Activated naive CD8-positive, alpha-beta T cell treated with anti-CD3 and anti-CD28 coated beads for 36 hours (primary cell): ENCODE measurements around the gene LRIF1. TPM values are rescaled to one million over a fixed set of nuclear protein-coding genes. Genes with fewer than 3 reads are reported as not detected.
"Not testable (repeated sequence)": the region's sequence is repeated elsewhere in the genome, so short reads cannot be mapped to it uniquely, and the experiment has no call there.

Experiments used
- DNase-seq: peaks from one replicate; pipeline ENCODE4 v3.0.0; 2021
- H3K27ac Mint-ChIP-seq: one replicate; pipeline ENCODE4 v1.8.0; 2022; ENCODE audit warnings: mild to moderate bottlenecking, moderate library complexity, mixed read lengths
- H3K27me3 Mint-ChIP-seq: one replicate; pipeline ENCODE4 v1.8.0; 2022; ENCODE audit warnings: mild to moderate bottlenecking, mixed read lengths
- H3K36me3 Mint-ChIP-seq: one replicate; pipeline ENCODE4 v1.8.0; 2021; ENCODE audit warnings: mild to moderate bottlenecking, mixed read lengths
- H3K4me1 Mint-ChIP-seq: one replicate; pipeline ENCODE4 v1.8.0; 2021; ENCODE audit warnings: mixed read lengths
- H3K4me3 Mint-ChIP-seq: one replicate; pipeline ENCODE4 v1.8.0; 2022; ENCODE audit warnings: mild to moderate bottlenecking, moderate library complexity, mixed read lengths
- H3K9me3 Mint-ChIP-seq: one replicate; pipeline ENCODE4 v1.8.0; 2022; ENCODE audit warnings: mixed read lengths
- total RNA-seq, 2 experiments: library from RNA; stranded (reverse); gene quantifications; one replicate each; pipeline ENCODE4 v1.2.3, GENCODE V29; 2021

Gene LRIF1
- total RNA-seq, 2 experiments from 2014 or later, result 14.6 TPM

DNA sequence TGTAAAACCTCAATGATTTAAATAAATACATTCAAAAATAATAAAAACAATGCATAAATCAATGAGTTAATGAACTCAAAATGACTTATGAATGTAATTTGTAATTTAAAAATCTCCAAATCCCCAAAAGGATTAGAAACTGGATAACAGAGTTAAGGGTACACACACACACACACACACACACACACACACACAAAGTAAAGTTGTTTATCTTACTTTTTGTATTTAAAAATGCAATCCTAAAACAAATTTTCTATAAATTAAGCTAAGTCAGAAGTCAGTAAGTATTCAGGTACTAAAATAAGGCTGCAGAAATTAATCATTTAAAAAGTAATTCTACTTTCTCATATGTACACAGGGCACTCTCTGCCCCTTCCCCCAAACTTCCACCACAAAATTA lies 1.8 kb downstream of the LRIF1 start:
- no peak for DNase-seq
- peaks cover 26% of the 10 kb centered on the region for H3K9me3 Mint-ChIP-seq
- H3K4me3 Mint-ChIP-seq, result peak overlapping the region; percentile 42
- H3K27ac Mint-ChIP-seq, result no peak overlapping the region
- peaks cover 27% of the 10 kb centered on the region for H3K4me1 Mint-ChIP-seq
- H3K27me3 Mint-ChIP-seq, result no peaks in the 10 kb centered on the region
- peaks cover 50% of the 10 kb centered on the region for H3K36me3 Mint-ChIP-seq

DNA sequence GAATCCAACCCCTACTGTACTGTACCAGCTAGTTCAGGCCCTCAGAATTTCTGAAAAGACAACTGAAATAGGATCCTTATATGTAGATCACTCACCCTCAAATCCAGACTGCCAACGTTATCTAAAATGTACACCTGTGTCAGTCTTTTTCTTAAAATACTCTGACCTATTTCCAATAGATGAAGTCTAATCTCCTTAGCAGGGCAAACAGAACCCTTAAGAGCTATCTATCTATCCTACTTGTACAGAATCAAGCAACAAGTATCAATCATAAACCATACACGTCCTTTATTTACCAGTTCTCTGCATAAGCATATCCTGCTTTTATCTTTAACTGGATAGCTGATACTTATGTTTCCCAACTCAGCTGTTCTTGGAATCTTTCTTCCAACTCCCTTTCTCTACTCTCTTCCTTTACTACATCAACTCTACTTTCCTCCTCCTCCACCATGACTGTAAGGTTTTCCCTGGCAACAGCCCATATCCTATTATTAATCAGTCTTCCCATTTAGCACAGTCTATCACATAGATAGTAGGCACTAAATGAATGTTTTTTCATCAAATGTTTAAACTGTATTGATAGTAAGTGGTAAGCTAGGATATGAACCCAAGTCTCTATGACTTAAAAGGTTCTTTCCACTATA lies 2.8 kb downstream of the LRIF1 start:
- H3K4me3 Mint-ChIP-seq, result no peak overlapping the region
- H3K27me3 Mint-ChIP-seq, result no peaks in the 10 kb centered on the region
- peaks cover 25% of the 10 kb centered on the region for H3K9me3 Mint-ChIP-seq
- H3K4me1 Mint-ChIP-seq, result peaks cover 27% of the 10 kb centered on the region
- H3K27ac Mint-ChIP-seq, result no peak overlapping the region
- DNase-seq, result no peak
- H3K36me3 Mint-ChIP-seq, result peaks cover 49% of the 10 kb centered on the region

DNA sequence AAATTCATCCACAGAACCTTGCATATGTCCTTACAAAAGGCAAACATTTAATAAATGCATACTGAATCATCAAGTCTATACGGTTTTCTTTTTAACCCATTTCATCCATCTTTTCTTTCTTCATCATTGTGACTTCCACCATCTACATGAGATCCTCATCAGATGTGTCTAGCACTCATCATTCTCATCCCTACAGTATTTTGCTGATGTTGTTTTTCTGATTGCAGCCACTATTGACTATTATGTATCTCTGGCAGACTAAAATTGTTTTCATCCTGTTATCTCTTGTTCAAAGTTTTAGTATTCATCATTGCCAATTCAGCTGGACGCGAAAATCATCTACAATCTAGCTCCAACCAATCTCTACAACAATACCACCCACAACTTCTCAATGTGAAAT lies 5.9 kb downstream of the LRIF1 start:
- no peaks in the 10 kb centered on the region for H3K27me3 Mint-ChIP-seq
- H3K27ac Mint-ChIP-seq, result no peak overlapping the region

DNA sequence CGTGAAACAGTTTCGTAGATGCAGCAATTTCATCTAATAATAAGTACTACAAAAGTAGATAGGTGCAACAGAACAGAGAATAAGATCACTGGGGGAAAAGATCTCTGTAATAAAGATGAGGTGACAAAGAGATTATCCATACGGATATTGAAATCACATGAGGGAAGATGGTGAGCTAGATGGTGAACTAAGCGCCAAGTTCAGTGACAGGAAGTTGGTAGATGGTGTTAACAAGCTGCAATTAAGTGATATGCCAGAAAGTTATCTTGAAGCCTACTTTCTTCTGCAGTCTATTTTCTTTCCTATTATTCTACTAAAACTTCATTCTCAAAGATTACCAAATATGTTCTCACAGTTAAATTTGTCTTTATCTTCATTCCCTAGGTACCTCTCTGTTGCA lies 7.1 kb downstream of the LRIF1 start:
- peaks cover 44% of the 10 kb centered on the region for H3K36me3 Mint-ChIP-seq
- H3K9me3 Mint-ChIP-seq, result peaks cover 24% of the 10 kb centered on the region
- H3K4me1 Mint-ChIP-seq, result peaks cover 12% of the 10 kb centered on the region
- DNase-seq, result no peak
- H3K27ac Mint-ChIP-seq, result no peak overlapping the region
- no peaks in the 10 kb centered on the region for H3K27me3 Mint-ChIP-seq
- no peak overlapping the region for H3K4me3 Mint-ChIP-seq

More for the DNA sequence above, 5.9 kb downstream of the LRIF1 start:
- Mint-ChIP-seq H3K36me3 (peaks cover 43% of the 10 kb centered on the region), H3K4me1 (peaks cover 13% of the 10 kb centered on the region), H3K9me3 (peaks cover 20% of the 10 kb centered on the region), H3K4me3 (no peak overlapping the region)
- no peak for DNase-seq

- no peaks in the 10 kb centered on the region for H3K27me3 Mint-ChIP-seq
- peaks cover 3% of the 10 kb centered on the region for H3K4me1 Mint-ChIP-seq
- no peak overlapping the region for H3K4me3 Mint-ChIP-seq
- peaks cover 55% of the 10 kb centered on the region for H3K36me3 Mint-ChIP-seq
- H3K27ac Mint-ChIP-seq, result no peak overlapping the region
- peaks cover 28% of the 10 kb centered on the region for H3K9me3 Mint-ChIP-seq
- DNase-seq, result no peak
Observed at GRCh38 chr1:110953031-110953430, 10.7 kb downstream of the LRIF1 start.

- Mint-ChIP-seq H3K9me3 (peaks cover 30% of the 10 kb centered on the region), H3K4me1 (peaks cover 3% of the 10 kb centered on the region), H3K4me3 (no peak overlapping the region), H3K36me3 (peaks cover 62% of the 10 kb centered on the region), H3K27me3 (no peaks in the 10 kb centered on the region), H3K27ac (no peak overlapping the region)
- DNase-seq, result no peak
Observed at GRCh38 chr1:110952031-110952430, 11.7 kb downstream of the LRIF1 start.

DNA sequence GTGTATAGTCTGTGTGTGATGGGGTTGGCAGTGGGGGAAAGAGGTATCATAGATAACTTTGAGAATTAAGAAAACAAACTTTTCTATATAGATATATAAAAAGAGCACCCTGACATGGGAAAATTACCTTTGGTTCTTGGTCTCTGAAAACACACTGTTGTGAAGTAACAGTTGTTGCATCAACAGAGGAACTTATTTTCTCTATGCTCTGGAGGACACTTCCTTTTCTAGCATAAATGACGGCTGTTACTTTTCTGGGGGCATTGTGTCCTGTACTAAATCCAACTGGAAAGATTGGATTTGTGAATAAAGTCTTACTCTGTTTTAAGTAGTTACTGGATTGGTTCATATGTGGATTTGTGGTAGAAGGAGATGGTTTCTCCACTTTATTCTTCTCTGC lies 12.6 kb downstream of the LRIF1 start:
- no peak for DNase-seq
- H3K27ac Mint-ChIP-seq, result no peak overlapping the region
- no peak overlapping the region for H3K4me3 Mint-ChIP-seq
- peaks cover 3% of the 10 kb centered on the region for H3K4me1 Mint-ChIP-seq
- H3K9me3 Mint-ChIP-seq, result peaks cover 32% of the 10 kb centered on the region
- no peaks in the 10 kb centered on the region for H3K27me3 Mint-ChIP-seq
- H3K36me3 Mint-ChIP-seq, result peaks cover 66% of the 10 kb centered on the region

DNA sequence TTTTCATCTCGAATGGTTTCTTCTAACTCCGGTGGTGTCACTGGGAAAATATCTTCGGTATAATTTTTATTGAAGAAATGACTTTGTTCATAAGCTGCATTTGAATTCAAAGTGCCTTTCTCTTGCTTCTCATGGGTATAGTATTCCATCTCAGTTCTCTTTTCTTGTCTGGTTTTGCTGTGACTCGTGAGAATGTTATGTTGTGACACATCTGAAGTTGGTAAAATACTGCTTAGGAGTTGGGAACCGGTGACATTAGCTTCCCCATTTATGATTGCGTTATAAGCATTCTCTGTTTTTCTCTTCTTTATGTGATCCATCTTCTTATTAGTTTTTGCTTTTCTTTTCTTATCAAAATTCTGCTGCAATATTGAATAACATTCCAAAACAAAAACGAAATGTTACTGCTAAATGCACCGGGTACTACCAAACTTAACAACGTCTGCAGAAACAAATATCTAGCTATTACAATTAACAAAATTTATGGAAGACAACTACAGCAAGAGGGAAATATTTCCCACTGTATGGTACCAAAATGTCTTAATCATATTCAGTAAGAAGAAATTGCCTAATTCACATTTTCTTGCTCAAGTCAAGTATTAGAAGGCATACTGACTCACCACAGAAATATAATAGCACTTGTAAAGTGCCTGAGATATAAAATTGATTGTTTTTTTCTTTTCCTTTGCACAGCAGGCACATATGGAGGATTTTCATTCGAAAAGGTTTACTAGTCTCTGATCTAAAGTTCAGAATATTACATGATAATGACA lies 15.5 kb downstream of the LRIF1 start:
- Mint-ChIP-seq H3K4me1 (peaks cover 3% of the 10 kb centered on the region), H3K27me3 (no peaks in the 10 kb centered on the region), H3K27ac (no peak overlapping the region), H3K36me3 (peaks cover 67% of the 10 kb centered on the region), H3K9me3 (peaks cover 26% of the 10 kb centered on the region), H3K4me3 (no peak overlapping the region)
- no peak for DNase-seq

DNA sequence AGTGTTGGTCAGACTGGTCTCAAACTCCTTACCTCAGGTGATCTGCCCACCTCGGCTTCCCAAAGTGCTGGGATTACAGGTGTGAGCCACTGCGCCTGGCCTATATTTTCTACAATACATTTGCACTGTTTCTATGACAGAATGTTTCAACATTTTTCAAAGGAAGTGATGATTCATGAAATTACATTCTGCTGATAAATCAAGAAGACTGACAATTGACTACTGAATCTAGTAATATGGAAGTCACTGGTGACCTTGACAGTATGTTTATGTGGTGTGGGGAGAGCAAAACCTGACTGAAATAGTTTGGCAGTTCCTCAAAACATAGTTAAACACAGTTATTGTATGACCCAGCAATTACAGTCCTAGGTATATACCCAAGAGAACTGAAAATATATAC lies 18.1 kb downstream of the LRIF1 start:
- DNase-seq, result no peak
- peaks cover 45% of the 10 kb centered on the region for H3K36me3 Mint-ChIP-seq
- H3K4me3 Mint-ChIP-seq, result no peak overlapping the region
- H3K27me3 Mint-ChIP-seq, result no peaks in the 10 kb centered on the region
- H3K9me3 Mint-ChIP-seq, result peaks cover 14% of the 10 kb centered on the region
- H3K27ac Mint-ChIP-seq, result no peak overlapping the region
- H3K4me1 Mint-ChIP-seq, result no peaks in the 10 kb centered on the region

GRCh38 chr1:110944806-110945205 lies 18.9 kb downstream of the LRIF1 start:
- H3K27ac Mint-ChIP-seq, result no peak overlapping the region
- peaks cover 37% of the 10 kb centered on the region for H3K36me3 Mint-ChIP-seq
- no peaks in the 10 kb centered on the region for H3K27me3 Mint-ChIP-seq
- H3K9me3 Mint-ChIP-seq, result peaks cover 11% of the 10 kb centered on the region
- H3K4me3 Mint-ChIP-seq, result no peak overlapping the region
- no peak for DNase-seq
- H3K4me1 Mint-ChIP-seq, result no peaks in the 10 kb centered on the region

DNA sequence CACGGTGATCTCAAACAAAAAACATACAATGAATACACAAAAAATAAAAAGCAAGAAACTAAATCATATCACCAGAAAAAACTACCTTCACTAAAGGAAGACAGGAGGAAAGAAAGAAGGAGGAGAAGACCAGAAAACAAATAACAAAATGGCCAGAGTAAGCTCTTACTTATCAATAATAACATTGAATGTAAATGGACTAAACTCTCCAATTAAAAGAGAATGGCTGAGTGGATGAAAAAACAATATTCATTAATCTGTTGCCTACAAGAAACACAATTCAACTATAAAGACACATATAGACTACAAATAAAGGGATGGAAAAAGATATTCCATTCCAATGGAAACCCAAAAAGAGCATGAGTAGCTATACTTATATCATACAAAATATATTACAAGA lies 27.2 kb downstream of the LRIF1 start:
- Mint-ChIP-seq H3K27me3 (no peaks in the 10 kb centered on the region), H3K27ac (no peak overlapping the region), H3K36me3 (peaks cover 29% of the 10 kb centered on the region), H3K4me3 (no peak overlapping the region), H3K4me1 (no peaks in the 10 kb centered on the region), H3K9me3 (peaks cover 41% of the 10 kb centered on the region)
- DNase-seq, result no peak

- peaks cover 29% of the 10 kb centered on the region for H3K36me3 Mint-ChIP-seq
- not testable (repeated sequence) for H3K4me1 Mint-ChIP-seq, H3K27ac Mint-ChIP-seq, H3K4me3 Mint-ChIP-seq, DNase-seq, H3K27me3 Mint-ChIP-seq
- H3K9me3 Mint-ChIP-seq, result peaks cover 35% of the 10 kb centered on the region
Observed at GRCh38 chr1:110931097-110931496, 32.6 kb downstream of the LRIF1 start.

DNA sequence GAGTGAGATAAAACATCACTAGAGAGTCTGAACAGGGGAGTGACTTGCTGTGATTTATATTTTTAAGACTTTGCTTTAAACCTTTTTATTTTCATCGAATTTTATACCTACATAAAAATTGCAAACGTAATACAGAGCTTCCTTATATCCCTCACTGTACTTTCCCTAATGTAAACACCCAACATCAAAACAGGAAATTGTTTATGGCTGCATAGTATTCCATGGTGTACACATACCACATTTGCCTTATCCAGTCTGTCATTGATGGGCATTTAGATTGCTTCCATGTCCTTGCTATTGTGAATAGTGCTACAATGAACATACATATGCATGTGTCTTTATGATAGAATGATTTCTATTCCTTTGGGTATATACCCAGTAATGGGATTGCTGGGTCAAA lies 34.8 kb downstream of the LRIF1 start:
- DNase-seq, result no peak
- Mint-ChIP-seq H3K36me3 (peaks cover 21% of the 10 kb centered on the region), H3K27me3 (no peaks in the 10 kb centered on the region), H3K4me3 (no peak overlapping the region), H3K9me3 (peaks cover 27% of the 10 kb centered on the region), H3K4me1 (no peaks in the 10 kb centered on the region), H3K27ac (no peak overlapping the region)

DNA sequence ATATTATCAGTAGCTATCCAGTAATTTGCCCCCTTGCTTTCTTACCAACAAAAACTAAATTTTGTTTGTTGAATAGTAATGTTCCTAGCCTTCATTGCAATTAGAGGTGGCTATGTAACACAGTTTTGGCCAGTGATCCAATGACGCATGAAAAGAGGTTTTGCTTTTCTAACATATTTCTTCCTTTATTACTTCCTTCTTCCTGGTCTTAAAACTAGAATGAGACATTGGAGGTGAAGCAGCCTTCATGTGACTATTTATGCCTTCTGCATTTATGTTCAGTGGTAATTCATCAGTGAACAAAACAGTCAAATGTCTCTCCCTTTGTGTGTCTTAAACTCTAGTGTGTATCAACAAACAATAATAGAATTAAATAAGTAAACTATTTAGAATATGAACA lies 35.5 kb downstream of the LRIF1 start:
- Mint-ChIP-seq H3K4me1 (no peaks in the 10 kb centered on the region), H3K9me3 (peaks cover 27% of the 10 kb centered on the region), H3K4me3 (no peak overlapping the region), H3K27ac (no peak overlapping the region), H3K36me3 (peaks cover 24% of the 10 kb centered on the region), H3K27me3 (no peaks in the 10 kb centered on the region)
- DNase-seq, result no peak

GRCh38 chr1:110927484-110928075 lies 36.1 kb downstream of the LRIF1 start:
- H3K27me3 Mint-ChIP-seq, result no peaks in the 10 kb centered on the region
- no peak for DNase-seq
- no peak overlapping the region for H3K27ac Mint-ChIP-seq
- H3K4me3 Mint-ChIP-seq, result no peak overlapping the region
- H3K9me3 Mint-ChIP-seq, result peaks cover 29% of the 10 kb centered on the region
- no peaks in the 10 kb centered on the region for H3K4me1 Mint-ChIP-seq
- peaks cover 26% of the 10 kb centered on the region for H3K36me3 Mint-ChIP-seq
